ENCODE results near the gene VIPR2. TPM values are rescaled to one million over a fixed set of nuclear protein-coding genes. Genes with fewer than 3 reads are reported as not detected.

Gene VIPR2
- total RNA-seq, 2 experiments from 2014 or later = 0.80 to 0.99 TPM

GRCh38 chr7:159067576-159068487 lies 76.8 kb downstream of the VIPR2 start:
- no peaks in the 10 kb centered on the region for H3K27me3 Mint-ChIP-seq
- peaks cover 12% of the 10 kb centered on the region for H3K4me1 Mint-ChIP-seq
- ATAC-seq (ENCODE audit: low read depth) (no peak), DNase-seq (no peak)
- no peak overlapping the region for H3K4me3 Mint-ChIP-seq
- H3K27ac Mint-ChIP-seq = no peak overlapping the region
- no peaks in the 10 kb centered on the region for H3K36me3 Mint-ChIP-seq
- no peaks in the 10 kb centered on the region for H3K9me3 Mint-ChIP-seq
- POLR2A ChIA-PET = no interaction called here

- H3K27me3 Mint-ChIP-seq = no peaks in the 10 kb centered on the region
- no peak overlapping the region for H3K4me3 Mint-ChIP-seq
- no peak for DNase-seq
- H3K9me3 Mint-ChIP-seq = no peaks in the 10 kb centered on the region
- H3K4me1 Mint-ChIP-seq = peaks cover 12% of the 10 kb centered on the region
- POLR2A ChIA-PET = no interaction called here
- H3K36me3 Mint-ChIP-seq = no peaks in the 10 kb centered on the region
- ATAC-seq (ENCODE audit: low read depth) = no peak
- H3K27ac Mint-ChIP-seq = no peak overlapping the region
Measured at GRCh38 chr7:159066816-159067575, 77.7 kb downstream of the VIPR2 start.

- H3K9me3 Mint-ChIP-seq = no peaks in the 10 kb centered on the region
- peaks cover 12% of the 10 kb centered on the region for H3K4me1 Mint-ChIP-seq
- no peaks in the 10 kb centered on the region for H3K27me3 Mint-ChIP-seq
- ATAC-seq (ENCODE audit: low read depth) = no peak
- no peak for DNase-seq
- POLR2A ChIA-PET = no interaction called here
- no peak overlapping the region for H3K27ac Mint-ChIP-seq
- H3K36me3 Mint-ChIP-seq = no peaks in the 10 kb centered on the region
- H3K4me3 Mint-ChIP-seq = no peak overlapping the region
Measured at GRCh38 chr7:159065852-159066480, 78.7 kb downstream of the VIPR2 start.

GRCh38 chr7:159064816-159065510 lies 79.7 kb downstream of the VIPR2 start:
- H3K4me1 Mint-ChIP-seq = peaks cover 7% of the 10 kb centered on the region
- no peaks in the 10 kb centered on the region for H3K27me3 Mint-ChIP-seq
- ATAC-seq (ENCODE audit: low read depth) (no peak), DNase-seq (no peak)
- no peak overlapping the region for H3K4me3 Mint-ChIP-seq
- H3K27ac Mint-ChIP-seq = no peak overlapping the region
- POLR2A ChIA-PET = no interaction called here
- H3K36me3 Mint-ChIP-seq = no peaks in the 10 kb centered on the region
- no peaks in the 10 kb centered on the region for H3K9me3 Mint-ChIP-seq

- no peaks in the 10 kb centered on the region for H3K9me3 Mint-ChIP-seq
- POLR2A ChIA-PET = no interaction called here
- DNase-seq = no peak
- H3K27me3 Mint-ChIP-seq = no peaks in the 10 kb centered on the region
- H3K4me1 Mint-ChIP-seq = peaks cover 7% of the 10 kb centered on the region
- no peak overlapping the region for H3K27ac Mint-ChIP-seq
- H3K36me3 Mint-ChIP-seq = no peaks in the 10 kb centered on the region
- H3K4me3 Mint-ChIP-seq = no peak overlapping the region
- no peak for ATAC-seq (ENCODE audit: low read depth)
Measured at GRCh38 chr7:159064121-159064815, 80.4 kb downstream of the VIPR2 start.

- no peaks in the 10 kb centered on the region for H3K36me3 Mint-ChIP-seq
- no peak overlapping the region for H3K27ac Mint-ChIP-seq
- no peak for ATAC-seq (ENCODE audit: low read depth)
- POLR2A ChIA-PET = no interaction called here
- H3K27me3 Mint-ChIP-seq = no peaks in the 10 kb centered on the region
- no peak for DNase-seq
- no peak overlapping the region for H3K4me3 Mint-ChIP-seq
- peaks cover 3% of the 10 kb centered on the region for H3K4me1 Mint-ChIP-seq
- H3K9me3 Mint-ChIP-seq = no peaks in the 10 kb centered on the region
Measured at GRCh38 chr7:159063046-159063840, 81.4 kb downstream of the VIPR2 start.

GRCh38 chr7:159062569-159062968 lies 82.1 kb downstream of the VIPR2 start:
- POLR2A ChIA-PET = no interaction called here
- H3K36me3 Mint-ChIP-seq = no peaks in the 10 kb centered on the region
- H3K9me3 Mint-ChIP-seq = no peaks in the 10 kb centered on the region
- H3K27me3 Mint-ChIP-seq = no peaks in the 10 kb centered on the region
- H3K27ac Mint-ChIP-seq = no peak overlapping the region
- ATAC-seq (ENCODE audit: low read depth) = no peak
- no peaks in the 10 kb centered on the region for H3K4me1 Mint-ChIP-seq
- no peak overlapping the region for H3K4me3 Mint-ChIP-seq
- DNase-seq = no peak

GRCh38 chr7:159061674-159062212 lies 82.9 kb downstream of the VIPR2 start:
- Mint-ChIP-seq H3K36me3 (no peaks in the 10 kb centered on the region), H3K27ac (no peak overlapping the region), H3K4me1 (no peaks in the 10 kb centered on the region), H3K9me3 (no peaks in the 10 kb centered on the region), H3K4me3 (no peak overlapping the region), H3K27me3 (no peaks in the 10 kb centered on the region)
- DNase-seq (no peak), ATAC-seq (ENCODE audit: low read depth) (no peak)
- POLR2A ChIA-PET = no interaction called here

- H3K27ac Mint-ChIP-seq = no peak overlapping the region
- no peaks in the 10 kb centered on the region for H3K9me3 Mint-ChIP-seq
- no peaks in the 10 kb centered on the region for H3K4me1 Mint-ChIP-seq
- ATAC-seq (ENCODE audit: low read depth) (no peak), DNase-seq (no peak)
- no peaks in the 10 kb centered on the region for H3K36me3 Mint-ChIP-seq
- no peaks in the 10 kb centered on the region for H3K27me3 Mint-ChIP-seq
- H3K4me3 Mint-ChIP-seq = no peak overlapping the region
- POLR2A ChIA-PET = no interaction called here
Measured at GRCh38 chr7:159061209-159061608, 83.5 kb downstream of the VIPR2 start.

GRCh38 chr7:159060440-159060839 lies 84.2 kb downstream of the VIPR2 start:
- Mint-ChIP-seq H3K27me3 (peaks cover 2% of the 10 kb centered on the region), H3K4me1 (no peaks in the 10 kb centered on the region), H3K36me3 (no peaks in the 10 kb centered on the region), H3K27ac (no peak overlapping the region), H3K4me3 (no peak overlapping the region), H3K9me3 (no peaks in the 10 kb centered on the region)
- ATAC-seq (ENCODE audit: low read depth) (no peak), DNase-seq (no peak)
- POLR2A ChIA-PET = no interaction called here

- ATAC-seq (ENCODE audit: low read depth) = no peak
- POLR2A ChIA-PET = no interaction called here
- H3K4me3 Mint-ChIP-seq = no peak overlapping the region
- H3K27ac Mint-ChIP-seq = no peak overlapping the region
- no peaks in the 10 kb centered on the region for H3K9me3 Mint-ChIP-seq
- no peaks in the 10 kb centered on the region for H3K4me1 Mint-ChIP-seq
- DNase-seq = no peak
- no peaks in the 10 kb centered on the region for H3K36me3 Mint-ChIP-seq
- H3K27me3 Mint-ChIP-seq = peaks cover 3% of the 10 kb centered on the region
Measured at GRCh38 chr7:159059629-159060028, 85.0 kb downstream of the VIPR2 start.

- H3K27me3 Mint-ChIP-seq = peaks cover 8% of the 10 kb centered on the region
- H3K4me1 Mint-ChIP-seq = no peaks in the 10 kb centered on the region
- DNase-seq (no peak), ATAC-seq (ENCODE audit: low read depth) (no peak)
- H3K27ac Mint-ChIP-seq = no peak overlapping the region
- H3K9me3 Mint-ChIP-seq = no peaks in the 10 kb centered on the region
- H3K4me3 Mint-ChIP-seq = no peak overlapping the region
- POLR2A ChIA-PET = no interaction called here
- no peaks in the 10 kb centered on the region for H3K36me3 Mint-ChIP-seq
Measured at GRCh38 chr7:159057647-159058046, 87.0 kb downstream of the VIPR2 start.

Measured in activated naive CD8-positive, alpha-beta T cell treated with anti-CD3 and anti-CD28 coated beads, Interleukin-2, amount 10 ng/mL, durations not matched to agents 7 days and 5 days (primary cell).